Cardiac fibroblast (primary cell): ENCODE measurements around the gene PRKCA.

ENCODE experiments used
- DNase-seq, 2 donors: peaks; one replicate each; pipeline versions ENCODE4 v3.0.0 to v3.0.0-alpha.2; 2010; ENCODE audit warnings: low read depth in 2 of 2
- H3K4me3 ChIP-seq, 2 donors: replicated peaks in 1 of 2; 1 replicate in 1 of 2; 2 replicates in 1 of 2; pipeline ENCODE4 v1.5.1; 2011; ENCODE audit warnings: low read depth in 2 of 2, low read length in 2 of 2, mild to moderate bottlenecking in 2 of 2, moderate library complexity in 1 of 2
- CTCF ChIP-seq: IDR thresholded peaks from one replicate; pipeline ENCODE4 v1.5.1; 2011; ENCODE audit warnings: low read depth, mild to moderate bottlenecking, low read length, inconsistent platforms

PRKCA gene

GRCh38 chr17:66541461-66542128 is 239.2 kb downstream of the PRKCA start:
- TF ChIP-seq CTCF = no peak
- no peak overlapping the region for H3K4me3 ChIP-seq
- peak; percentile 67 to 82 for DNase-seq

GRCh38 chr17:66542129-66542966 is 239.9 kb downstream of the PRKCA start:
- peak; percentile 77 to 80 for DNase-seq
- H3K4me3 ChIP-seq = no peak overlapping the region
- no peak for TF ChIP-seq CTCF

GRCh38 chr17:66542967-66543520 is 240.6 kb downstream of the PRKCA start:
- no peak overlapping the region for H3K4me3 ChIP-seq
- TF ChIP-seq CTCF = no peak
- DNase-seq = peak; percentile 63 to 80

- no peak overlapping the region for H3K4me3 ChIP-seq
- no peak for TF ChIP-seq CTCF
- DNase-seq = peak in 1 of 2 donors; percentile 55
Observed at GRCh38 chr17:66543526-66543925, 241.1 kb downstream of the PRKCA start.

GRCh38 chr17:66545918-66546317 is 243.5 kb downstream of the PRKCA start:
- TF ChIP-seq CTCF = no peak
- no peak for DNase-seq
- H3K4me3 ChIP-seq = no peak overlapping the region

- DNase-seq = no peak
Observed at GRCh38 chr17:66547151-66547865, 244.9 kb downstream of the PRKCA start.

More at GRCh38 chr17:66547151-66547865, 244.9 kb downstream of the PRKCA start:
- TF ChIP-seq CTCF = no peak
- no peak overlapping the region for H3K4me3 ChIP-seq
